GM23338 (cell line): Measurements from ENCODE around the gene TRMT6. TPM values are rescaled to one million over a fixed set of nuclear protein-coding genes. Genes with fewer than 3 reads are reported as not detected.

Experiments
- ATAC-seq: fragments of 200-7000 bp; cut with Tn5 transposase; 3 replicates; pipeline ENCODE4 v1.9.1; 2020
- DNase-seq: peaks from one replicate; pipeline ENCODE4 v3.0.0-alpha.2; 2015; ENCODE audit warnings: low spot score
- H2AFZ ChIP-seq: fragments of 200-600 bp; sonication (generic); 2 replicates; pipeline ENCODE4 v1.8.0; 2016; ENCODE audit warnings: antibody characterized with exemption, mild to moderate bottlenecking, moderate library complexity
- H3F3A ChIP-seq: fragments of 200-600 bp; sonication (generic); replicated peaks from 2 replicates; pipeline ENCODE4 v1.8.0; 2017; ENCODE audit warnings: antibody characterized with exemption, mixed run types, low read depth
- H3K27ac ChIP-seq: fragments of 200-600 bp; sonication (generic); 2 replicates; pipeline ENCODE4 v1.6.1; 2016; ENCODE audit warnings: low read depth
- H3K27me3 ChIP-seq: fragments of 200-600 bp; sonication (generic); 2 replicates; pipeline ENCODE4 v1.8.0; 2016; ENCODE audit warnings: mild to moderate bottlenecking, mixed run types, moderate library complexity; ENCODE audit not compliant: insufficient read depth
- H3K36me3 ChIP-seq: fragments of 200-600 bp; sonication (generic); 2 replicates; pipeline ENCODE4 v1.8.0; 2016; ENCODE audit warnings: mild to moderate bottlenecking; ENCODE audit not compliant: insufficient read depth
- H3K4me1 ChIP-seq: fragments of 200-600 bp; sonication (generic); 2 replicates; pipeline ENCODE4 v1.8.0; 2016; ENCODE audit warnings: mild to moderate bottlenecking, moderate library complexity; ENCODE audit not compliant: insufficient read depth
- H3K4me2 ChIP-seq: fragments of 200-600 bp; sonication (generic); 2 replicates; pipeline ENCODE4 v1.7.1; 2017; ENCODE audit warnings: mixed run types
- H3K4me3 ChIP-seq: fragments of 200-600 bp; sonication (generic); 2 replicates; pipeline ENCODE4 v1.6.1; 2016; ENCODE audit warnings: mixed run types
- H3K79me2 ChIP-seq: fragments of 200-600 bp; sonication (generic); replicated peaks from 2 replicates; pipeline ENCODE4 v1.8.0; 2017; ENCODE audit warnings: mild to moderate bottlenecking; ENCODE audit not compliant: insufficient read depth
- H3K9me2 ChIP-seq: fragments of 200-600 bp; sonication (generic); 2 replicates; pipeline ENCODE4 v1.8.0; 2017; ENCODE audit not compliant: insufficient read depth
- H4K20me1 ChIP-seq: fragments of 200-600 bp; sonication (generic); replicated peaks from 2 replicates; pipeline ENCODE4 v1.8.0; 2017; ENCODE audit warnings: mild to moderate bottlenecking; ENCODE audit not compliant: insufficient read depth
- H3K27ac Mint-ChIP-seq: 2 replicates; pipeline ENCODE4 v1.8.0; 2020; ENCODE audit warnings: inconsistent platforms, mild to moderate bottlenecking, moderate library complexity, mixed read lengths
- H3K27me3 Mint-ChIP-seq: 3 replicates; pipeline ENCODE4 v1.8.0; 2022; ENCODE audit warnings: low read depth, mild to moderate bottlenecking, moderate library complexity, mixed read lengths, inconsistent platforms; ENCODE audit not compliant: insufficient read depth, poor library complexity
- H3K36me3 Mint-ChIP-seq: 3 replicates; pipeline ENCODE4 v1.8.0; 2021; ENCODE audit warnings: low read depth, mild to moderate bottlenecking, inconsistent platforms, moderate library complexity, mixed read lengths
- H3K4me1 Mint-ChIP-seq: 3 replicates; pipeline ENCODE4 v1.8.0; 2020; ENCODE audit warnings: mild to moderate bottlenecking, inconsistent platforms, mixed read lengths
- H3K4me3 Mint-ChIP-seq: 3 replicates; pipeline ENCODE4 v1.8.0; 2021; ENCODE audit warnings: moderate library complexity, mild to moderate bottlenecking, inconsistent platforms, mixed read lengths
- H3K9me3 Mint-ChIP-seq: 3 replicates; pipeline ENCODE4 v1.8.0; 2020; ENCODE audit warnings: moderate library complexity, mild to moderate bottlenecking, inconsistent platforms, mixed read lengths
- CREB1 ChIP-seq: fragments of 250-450 bp; sonication (Bioruptor Pico); IDR thresholded peaks from 2 replicates; pipeline ENCODE4 v1.5.0; 2020; ENCODE audit warnings: low read depth, mild to moderate bottlenecking, moderate library complexity
- EZH2 ChIP-seq: fragments of 200-600 bp; sonication (generic); IDR thresholded peaks from one replicate; pipeline ENCODE4 v1.8.0; 2017; ENCODE audit warnings: antibody characterized with exemption, mild to moderate bottlenecking, low read depth; ENCODE audit not compliant: unreplicated experiment
- EZH2phosphoT487 ChIP-seq: fragments of 200-600 bp; sonication (generic); IDR thresholded peaks from one replicate; pipeline ENCODE4 v1.8.1; 2018; ENCODE audit warnings: antibody characterized with exemption; ENCODE audit not compliant: unreplicated experiment
- JUNB ChIP-seq: IDR thresholded peaks from one replicate; pipeline ENCODE4 v1.6.1; 2016; ENCODE audit warnings: antibody characterized with exemption; ENCODE audit not compliant: unreplicated experiment
- NANOG ChIP-seq: IDR thresholded peaks from 2 replicates; pipeline ENCODE4 v1.6.1; 2016; ENCODE audit warnings: antibody characterized with exemption, borderline replicate concordance
- POLR2AphosphoS5 ChIP-seq: IDR thresholded peaks from 2 replicates; pipeline ENCODE4 v1.6.1; 2016; ENCODE audit warnings: antibody characterized with exemption, low read depth
- STAT1 ChIP-seq: IDR thresholded peaks from one replicate; pipeline ENCODE4 v1.6.1; 2016; ENCODE audit warnings: antibody characterized with exemption; ENCODE audit not compliant: unreplicated experiment
- ZNF114 ChIP-seq: fragments of 250-450 bp; sonication (Bioruptor Pico); IDR thresholded peaks from 2 replicates; pipeline ENCODE4 v1.5.0; 2020; ENCODE audit warnings: mild to moderate bottlenecking, moderate library complexity
- ZNF331 ChIP-seq: fragments of 250-450 bp; sonication (Bioruptor Pico); IDR thresholded peaks from 2 replicates; pipeline ENCODE4 v1.5.0; 2020; ENCODE audit warnings: low read depth, mild to moderate bottlenecking, moderate library complexity
- polyA plus RNA-seq: library from polyadenylated mRNA; unstranded; fragments of >200 nt; fragmentation: Nextera tagmentation; extraction: Ambion mirVana; gene quantifications from 2 replicates; pipeline ENCODE4 v1.2.1, GENCODE V29; 2016
- total RNA-seq: library from RNA; depleted of rRNA; stranded (reverse); fragments of >200 nt; shearing (Covaris generic); gene quantifications from 2 replicates; pipeline ENCODE4 v1.2.3, GENCODE V29; 2014
- TF ChIP-seq, protein P1 (sequence below): IDR thresholded peaks from one replicate; pipeline ENCODE4 v1.6.1; 2018; ENCODE audit warnings: antibody characterized with exemption; ENCODE audit not compliant: unreplicated experiment
- TF ChIP-seq, protein P2 (sequence below): IDR thresholded peaks from 2 replicates; pipeline ENCODE4 v1.6.1; 2016; ENCODE audit warnings: antibody characterized with exemption

The TRMT6 gene
- total and polyA plus RNA-seq, 2 experiments from 2014 or later: 15.5 to 26.3 TPM

DNA sequence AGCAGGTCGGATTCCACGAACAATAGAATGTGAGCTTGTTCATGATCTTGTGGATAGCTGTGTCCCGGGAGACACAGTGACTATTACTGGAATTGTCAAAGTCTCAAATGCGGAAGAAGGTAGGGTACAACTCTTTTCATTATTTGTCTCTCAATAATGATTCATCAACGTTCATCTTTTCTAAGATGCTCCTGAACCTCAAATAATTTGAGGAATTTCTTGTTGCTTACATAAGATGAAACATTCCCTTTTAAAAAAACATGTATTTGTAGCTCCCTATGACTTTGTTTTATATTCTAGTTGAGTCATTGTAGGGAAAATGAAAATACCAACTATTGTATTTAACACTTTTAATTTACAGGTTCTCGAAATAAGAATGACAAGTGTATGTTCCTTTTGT is 17.1 kb upstream of the TRMT6 start (continued):
- TF ChIP-seq, protein P1, sequence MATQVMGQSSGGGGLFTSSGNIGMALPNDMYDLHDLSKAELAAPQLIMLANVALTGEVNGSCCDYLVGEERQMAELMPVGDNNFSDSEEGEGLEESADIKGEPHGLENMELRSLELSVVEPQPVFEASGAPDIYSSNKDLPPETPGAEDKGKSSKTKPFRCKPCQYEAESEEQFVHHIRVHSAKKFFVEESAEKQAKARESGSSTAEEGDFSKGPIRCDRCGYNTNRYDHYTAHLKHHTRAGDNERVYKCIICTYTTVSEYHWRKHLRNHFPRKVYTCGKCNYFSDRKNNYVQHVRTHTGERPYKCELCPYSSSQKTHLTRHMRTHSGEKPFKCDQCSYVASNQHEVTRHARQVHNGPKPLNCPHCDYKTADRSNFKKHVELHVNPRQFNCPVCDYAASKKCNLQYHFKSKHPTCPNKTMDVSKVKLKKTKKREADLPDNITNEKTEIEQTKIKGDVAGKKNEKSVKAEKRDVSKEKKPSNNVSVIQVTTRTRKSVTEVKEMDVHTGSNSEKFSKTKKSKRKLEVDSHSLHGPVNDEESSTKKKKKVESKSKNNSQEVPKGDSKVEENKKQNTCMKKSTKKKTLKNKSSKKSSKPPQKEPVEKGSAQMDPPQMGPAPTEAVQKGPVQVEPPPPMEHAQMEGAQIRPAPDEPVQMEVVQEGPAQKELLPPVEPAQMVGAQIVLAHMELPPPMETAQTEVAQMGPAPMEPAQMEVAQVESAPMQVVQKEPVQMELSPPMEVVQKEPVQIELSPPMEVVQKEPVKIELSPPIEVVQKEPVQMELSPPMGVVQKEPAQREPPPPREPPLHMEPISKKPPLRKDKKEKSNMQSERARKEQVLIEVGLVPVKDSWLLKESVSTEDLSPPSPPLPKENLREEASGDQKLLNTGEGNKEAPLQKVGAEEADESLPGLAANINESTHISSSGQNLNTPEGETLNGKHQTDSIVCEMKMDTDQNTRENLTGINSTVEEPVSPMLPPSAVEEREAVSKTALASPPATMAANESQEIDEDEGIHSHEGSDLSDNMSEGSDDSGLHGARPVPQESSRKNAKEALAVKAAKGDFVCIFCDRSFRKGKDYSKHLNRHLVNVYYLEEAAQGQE: no peak
- no peak for TF ChIP-seq EZH2
- no peak for TF ChIP-seq JUNB
- no peak for TF ChIP-seq ZNF331
- TF ChIP-seq STAT1: no peak
- no peak for TF ChIP-seq EZH2phosphoT487
- TF ChIP-seq, protein P2, sequence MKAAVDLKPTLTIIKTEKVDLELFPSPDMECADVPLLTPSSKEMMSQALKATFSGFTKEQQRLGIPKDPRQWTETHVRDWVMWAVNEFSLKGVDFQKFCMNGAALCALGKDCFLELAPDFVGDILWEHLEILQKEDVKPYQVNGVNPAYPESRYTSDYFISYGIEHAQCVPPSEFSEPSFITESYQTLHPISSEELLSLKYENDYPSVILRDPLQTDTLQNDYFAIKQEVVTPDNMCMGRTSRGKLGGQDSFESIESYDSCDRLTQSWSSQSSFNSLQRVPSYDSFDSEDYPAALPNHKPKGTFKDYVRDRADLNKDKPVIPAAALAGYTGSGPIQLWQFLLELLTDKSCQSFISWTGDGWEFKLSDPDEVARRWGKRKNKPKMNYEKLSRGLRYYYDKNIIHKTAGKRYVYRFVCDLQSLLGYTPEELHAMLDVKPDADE: no peak

DNA sequence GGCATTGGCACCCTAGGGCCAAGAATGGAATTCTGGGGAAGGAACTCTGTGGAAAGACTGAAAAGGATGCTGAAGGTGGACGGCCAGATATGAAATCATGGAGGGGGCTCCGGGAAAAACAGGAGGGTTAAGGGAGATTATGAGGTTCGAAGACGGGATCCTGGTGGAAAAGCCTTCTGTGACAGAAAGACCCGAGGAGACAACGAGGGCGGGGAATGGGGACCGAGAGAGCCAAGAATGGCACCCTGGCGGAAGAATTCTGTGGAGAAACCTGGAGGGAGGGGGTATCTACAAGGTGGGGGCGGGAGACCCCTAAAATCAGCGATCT is 426 bp downstream of the TRMT6 start:
- Histone ChIP-seq H3K27me3 (no peaks in the 10 kb centered on the region), H2AFZ (peak overlapping the region; percentile 97), H3K4me2 (peak overlapping the region; percentile 80), H4K20me1 (peaks cover 14% of the 10 kb centered on the region), H3K79me2 (peaks cover 33% of the 10 kb centered on the region), H3K4me3 (peak overlapping the region; percentile 59), H3K36me3 (peaks cover 34% of the 10 kb centered on the region), H3F3A (no peaks in the 10 kb centered on the region), H3K4me1 (peaks cover 7% of the 10 kb centered on the region), H3K9me2 (no peaks in the 10 kb centered on the region), H3K27ac (peak overlapping the region; percentile 75; the same call in 1 of the 2 replicates)
- Mint-ChIP-seq H3K27ac (peak overlapping the region; percentile 100), H3K27me3 (peaks cover 9% of the 10 kb centered on the region), H3K36me3 (peaks cover 55% of the 10 kb centered on the region), H3K4me1 (peaks cover 6% of the 10 kb centered on the region; the same call in 2 of the 3 replicates), H3K9me3 (no peaks in the 10 kb centered on the region; the same call in 2 of the 3 replicates), H3K4me3 (peak overlapping the region; percentile 99)
- ATAC-seq (peak; percentile 17; the same call in 2 of the 3 replicates), DNase-seq (no peak)
- TF ChIP-seq, protein P1: no peak
- no peak for TF ChIP-seq CREB1
- TF ChIP-seq, protein P2: no peak
- no peak for TF ChIP-seq ZNF114 (CRISPR knock-in tag)
- TF ChIP-seq ZNF331: no peak
- TF ChIP-seq NANOG: no peak
- TF ChIP-seq EZH2: no peak
- TF ChIP-seq POLR2AphosphoS5: no peak
